HUES48 (cell line): ENCODE data around the gene DLX1.

ENCODE experiments used
- H3K27ac ChIP-seq: one replicate; pipeline ENCODE4 v1.7.0; 2013; ENCODE audit warnings: low read depth, low read length, inconsistent platforms
- H3K27me3 ChIP-seq: 2 replicates; pipeline ENCODE4 v1.6.1; 2013; ENCODE audit warnings: mild to moderate bottlenecking, low read length; ENCODE audit not compliant: control insufficient read depth, insufficient read depth
- H3K36me3 ChIP-seq: 2 replicates; pipeline ENCODE4 v1.6.1; 2013; ENCODE audit warnings: low read length; ENCODE audit not compliant: control insufficient read depth, insufficient read depth
- H3K4me1 ChIP-seq: 2 replicates; pipeline ENCODE4 v1.6.1; 2013; ENCODE audit warnings: mild to moderate bottlenecking, low read length; ENCODE audit not compliant: control insufficient read depth, insufficient read depth
- H3K4me3 ChIP-seq: 2 replicates; pipeline ENCODE4 v1.5.1; 2013; ENCODE audit warnings: mild to moderate bottlenecking, low read depth, low read length
- H3K9ac ChIP-seq: 2 replicates; pipeline ENCODE4 v1.6.1; 2013; ENCODE audit warnings: mild to moderate bottlenecking, low read depth, low read length, moderate library complexity
- H3K9me3 ChIP-seq: 2 replicates; pipeline ENCODE4 v1.6.1; 2013; ENCODE audit warnings: low read length; ENCODE audit not compliant: control insufficient read depth, insufficient read depth

DLX1 gene

GRCh38 chr2:172102391-172103359 is 17.4 kb downstream of the DLX1 start, which contains the start of gene DLX2:
DLX2 (minus strand) TSS chr2:172102900; CDS start chr2:172102538, 362 bp downstream.
- peak within 1 kb of the TSS; percentile 60 for H3K4me3 ChIP-seq
- H3K9ac ChIP-seq = no peak within 1 kb of the TSS
- H3K27me3 ChIP-seq = peaks cover 98% of the 10 kb centered on the region
- no peaks in the 10 kb centered on the region for H3K36me3 ChIP-seq
- no peak within 1 kb of the TSS for H3K27ac ChIP-seq
- H3K4me1 ChIP-seq = peaks cover 26% of the 10 kb centered on the region
- no peaks in the 10 kb centered on the region for H3K9me3 ChIP-seq

- H3K36me3 ChIP-seq = no peaks in the 10 kb centered on the region
- no peak overlapping the region for H3K27ac ChIP-seq
- H3K9me3 ChIP-seq = no peaks in the 10 kb centered on the region
- H3K4me1 ChIP-seq = peaks cover 31% of the 10 kb centered on the region
- no peak overlapping the region for H3K9ac ChIP-seq
- H3K4me3 ChIP-seq = 0 out of 2 replicates have a peak overlapping the region, but pooled peaks have one; percentile 46
- peaks cover 98% of the 10 kb centered on the region for H3K27me3 ChIP-seq
Observed at GRCh38 chr2:172103471-172104272, 18.4 kb downstream of the DLX1 start.

GRCh38 chr2:172105471-172106107 is 20.3 kb downstream of the DLX1 start:
- Histone ChIP-seq H3K36me3 (no peaks in the 10 kb centered on the region), H3K9me3 (no peaks in the 10 kb centered on the region), H3K4me1 (peaks cover 38% of the 10 kb centered on the region), H3K27ac (no peak overlapping the region), H3K9ac (no peak overlapping the region), H3K27me3 (peaks cover 98% of the 10 kb centered on the region), H3K4me3 (peak overlapping the region; percentile 54)

- peak overlapping the region; percentile 54 for H3K4me3 ChIP-seq
- peaks cover 96% of the 10 kb centered on the region for H3K27me3 ChIP-seq
- H3K4me1 ChIP-seq = peaks cover 30% of the 10 kb centered on the region
- no peaks in the 10 kb centered on the region for H3K36me3 ChIP-seq
- no peak overlapping the region for H3K27ac ChIP-seq
- H3K9ac ChIP-seq = no peak overlapping the region
- H3K9me3 ChIP-seq = no peaks in the 10 kb centered on the region
Observed at GRCh38 chr2:172106108-172106961, 21.0 kb downstream of the DLX1 start.

GRCh38 chr2:172107690-172108586 is 22.6 kb downstream of the DLX1 start:
- Histone ChIP-seq H3K27ac (no peak overlapping the region), H3K9ac (no peak overlapping the region), H3K36me3 (no peaks in the 10 kb centered on the region), H3K9me3 (no peaks in the 10 kb centered on the region), H3K4me1 (peaks cover 23% of the 10 kb centered on the region), H3K27me3 (peaks cover 96% of the 10 kb centered on the region), H3K4me3 (no peak overlapping the region)

GRCh38 chr2:172108587-172108930 is 23.3 kb downstream of the DLX1 start:
- Histone ChIP-seq H3K27ac (no peak overlapping the region), H3K4me3 (no peak overlapping the region), H3K4me1 (peaks cover 17% of the 10 kb centered on the region), H3K27me3 (peaks cover 93% of the 10 kb centered on the region), H3K9ac (no peak overlapping the region), H3K36me3 (no peaks in the 10 kb centered on the region), H3K9me3 (no peaks in the 10 kb centered on the region)

GRCh38 chr2:172109256-172109987 is 24.1 kb downstream of the DLX1 start:
- Histone ChIP-seq H3K9ac (no peak overlapping the region), H3K4me1 (peaks cover 17% of the 10 kb centered on the region), H3K4me3 (peak overlapping the region; percentile 49), H3K27ac (no peak overlapping the region), H3K9me3 (no peaks in the 10 kb centered on the region), H3K36me3 (no peaks in the 10 kb centered on the region), H3K27me3 (peaks cover 85% of the 10 kb centered on the region)

- no peaks in the 10 kb centered on the region for H3K9me3 ChIP-seq
- peaks cover 17% of the 10 kb centered on the region for H3K4me1 ChIP-seq
- H3K4me3 ChIP-seq = peak overlapping the region; percentile 49
- peaks cover 77% of the 10 kb centered on the region for H3K27me3 ChIP-seq
- no peaks in the 10 kb centered on the region for H3K36me3 ChIP-seq
- no peak overlapping the region for H3K9ac ChIP-seq
- no peak overlapping the region for H3K27ac ChIP-seq
Observed at GRCh38 chr2:172109988-172110811, 24.9 kb downstream of the DLX1 start.
